Right cardiac atrium (tissue), 5 donors: Measurements from ENCODE around the gene WDR26. TPM values are rescaled to one million over a fixed set of nuclear protein-coding genes. Genes with fewer than 3 reads are reported as not detected.
A peak's percentile ranks its signal among the peaks of the same experiment; 100 is the strongest.
"Not testable (repeated sequence)": the region's sequence is repeated elsewhere in the genome, so short reads cannot be mapped to it uniquely, and the experiment has no call there.

ENCODE experiments used
- ATAC-seq, 2 donors: fragments of 200-7000 bp; cut with Tn5 transposase; one replicate each; pipeline versions ENCODE4 v1.8.0 to v1.9.1; 2020; ENCODE audit warnings: moderate library complexity in 2 of 2, mild to moderate bottlenecking in 1 of 2
- DNase-seq, 3 donors: peaks; one replicate each; pipeline ENCODE4 v3.0.0-alpha.2; 2020
- H3K27ac ChIP-seq: one replicate; pipeline ENCODE4 v1.5.1; 2013; ENCODE audit warnings: mild to moderate bottlenecking, low read length, control low read depth, moderate library complexity
- H3K27me3 ChIP-seq: one replicate; pipeline ENCODE4 v1.6.1; 2013; ENCODE audit not compliant: control insufficient read depth, insufficient read depth
- H3K4me1 ChIP-seq: one replicate; pipeline ENCODE4 v1.6.1; 2013; ENCODE audit warnings: low read length; ENCODE audit not compliant: control insufficient read depth, insufficient read depth
- H3K4me3 ChIP-seq: one replicate; pipeline ENCODE4 v1.5.1; 2013; ENCODE audit warnings: low read length, control low read depth
- H3K9me3 ChIP-seq: one replicate; pipeline ENCODE4 v1.6.1; 2013; ENCODE audit warnings: low read length; ENCODE audit not compliant: control insufficient read depth
- WGBS: extraction: QIAGEN DNeasy Blood & Tissue Kit; methylation state at CpG from one replicate; pipeline ENCODE4 v1.1.7; 2013; 5-methylcytosine and 5-hydroxymethylcytosine counted together
- intact Hi-C, 4 donors: fragments of 100-400 bp; cut with DNase I; formaldehyde crosslinking; loops; one replicate each; pipeline versions ENCODE4 v1.11.0 to v1.14.0; 2022 to 2023
- microRNA-seq, 2 donors: library from miRNA; unstranded; fragments of <30 nt; microRNA quantifications; one replicate each; pipeline ENCODE4 v1.2.0, GENCODE V29; 2020 to 2021
- polyA plus RNA-seq: library from polyadenylated mRNA; stranded (reverse); fragments of 200-250 nt; gene quantifications from one replicate; pipeline ENCODE4 v1.2.3, GENCODE V29; 2013
- total RNA-seq, 4 donors: library from RNA; stranded (reverse); fragmentation: NEBNext Ultra II Directional; extraction: Animal tissue kit (Norgen Biotek cat#: 25700); gene quantifications; one replicate each; pipeline ENCODE4 v1.2.1, GENCODE V29; 2021
- donor health status: healthy with polysubstance abuse.
- donor health status: DM: no; HTN: yes; CAD: no.
- donor health status: DM: no; HTN: no; CAD: no.
- donor health status: DM: no; HTN: yes; CAD: no; lungs with severe emphysema.
- donor health status: DM: yes; HTN: yes; CAD: no.

Gene WDR26
- total and polyA plus RNA-seq, 5 donors, result 29.7 to 67.0 (median 57.3) TPM

GRCh38 chr1:224343679-224344078 is 90.9 kb downstream of the WDR26 start:
- no peaks in the 10 kb centered on the region for H3K9me3 ChIP-seq
- no peaks in the 10 kb centered on the region for H3K4me1 ChIP-seq
- H3K27ac ChIP-seq, result no peak overlapping the region
- H3K4me3 ChIP-seq, result no peak overlapping the region
- ATAC-seq (no peak), DNase-seq (no peak)
- 41% methylated on average over 3 of the region's 3 CpGs for WGBS
- intact Hi-C loops, result no loop called here
- H3K27me3 ChIP-seq, result no peaks in the 10 kb centered on the region

DNA sequence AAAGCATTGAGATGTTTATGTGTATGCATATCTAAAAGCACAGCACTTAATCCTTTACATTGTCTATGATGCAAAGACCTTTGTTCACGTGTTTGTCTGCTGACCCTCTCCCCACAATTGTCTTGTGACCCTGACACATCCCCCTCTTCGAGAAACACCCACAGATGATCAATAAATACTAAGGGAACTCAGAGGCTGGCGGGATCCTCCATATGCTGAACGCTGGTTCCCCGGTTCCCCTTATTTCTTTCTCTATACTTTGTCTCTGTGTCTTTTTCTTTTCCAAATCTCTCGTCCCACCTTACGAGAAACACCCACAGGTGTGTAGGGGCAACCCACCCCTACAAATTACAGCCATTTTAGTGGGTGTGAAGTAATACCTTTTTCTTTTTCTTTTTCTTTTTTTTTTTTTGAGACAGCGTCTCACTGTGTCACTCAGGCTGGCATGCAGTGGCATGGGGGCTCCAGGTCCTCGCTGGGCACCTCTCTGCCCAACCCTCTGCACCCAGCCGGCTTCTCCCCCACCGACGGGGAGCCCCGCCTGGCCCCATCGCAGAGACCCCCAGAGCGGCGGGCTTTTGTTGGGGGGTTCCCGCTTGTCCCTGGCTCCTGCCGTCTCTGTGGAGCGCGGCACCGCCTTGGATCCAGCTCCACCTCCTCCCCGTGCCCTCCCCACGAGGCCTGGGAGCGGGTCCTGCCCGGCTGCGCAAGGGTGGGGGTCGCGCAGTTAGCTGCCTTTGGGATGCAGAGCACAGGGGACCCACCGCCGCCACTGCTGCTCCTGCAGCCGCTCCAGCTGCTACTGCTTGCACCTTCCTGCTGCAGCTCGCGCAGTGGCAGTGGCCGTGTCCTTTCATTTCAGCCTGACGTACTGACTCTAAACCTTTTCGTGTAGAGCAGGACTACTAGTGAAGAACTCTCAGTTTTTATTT is 93.9 kb downstream of the WDR26 start:
- peak overlapping the region; percentile 38 for H3K4me3 ChIP-seq
- H3K27me3 ChIP-seq, H3K9me3 ChIP-seq, intact Hi-C loops, H3K4me1 ChIP-seq, H3K27ac ChIP-seq: not testable (repeated sequence)
- ATAC-seq (peak; percentile 48 to 59), DNase-seq (peak in 2 of 3 donors; percentile 49 to 52)
- WGBS, result 3% methylated on average over 31 of the region's 36 CpGs

DNA sequence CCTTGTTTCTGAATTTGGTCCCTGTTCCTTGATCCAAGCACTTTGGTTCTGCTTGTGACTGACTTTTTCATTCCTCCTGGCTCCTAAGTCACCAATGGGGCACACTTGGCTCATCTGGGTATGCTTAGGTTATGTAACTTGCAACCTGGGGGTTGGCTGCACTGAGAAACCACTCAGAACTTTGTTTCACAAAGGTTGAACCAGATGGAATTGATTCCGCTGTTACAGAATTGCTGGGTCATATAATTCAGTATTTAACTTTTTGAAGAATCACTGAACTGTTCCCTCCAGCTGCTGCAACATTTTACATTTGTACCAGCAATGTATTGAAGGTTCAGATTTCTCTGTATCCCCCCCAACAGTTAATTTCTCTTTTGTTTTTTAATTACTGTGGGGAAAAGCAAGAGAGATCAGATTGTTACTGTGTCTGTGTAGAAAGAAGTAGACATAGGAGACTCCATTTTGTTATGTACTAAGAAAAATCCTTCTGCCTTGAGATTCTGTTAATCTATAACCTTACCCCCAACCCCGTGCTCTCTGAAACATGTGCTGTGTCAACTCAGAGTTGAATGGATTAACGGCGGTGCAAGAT is 95.1 kb downstream of the WDR26 start:
- H3K9me3 ChIP-seq, result no peaks in the 10 kb centered on the region
- no peak for ATAC-seq
- 65% methylated on average over 2 of the region's 4 CpGs for WGBS
- no peak for DNase-seq
- no peak overlapping the region for H3K4me3 ChIP-seq
- no peaks in the 10 kb centered on the region for H3K27me3 ChIP-seq
- H3K27ac ChIP-seq, result no peak overlapping the region
- intact Hi-C loops, result loop anchor here in 1 of 4 donors (10.0 kb wide), 1 partner anchor 225 kb away; the partner anchor contains the start of gene FBXO28
- no peaks in the 10 kb centered on the region for H3K4me1 ChIP-seq

- whole genome bisulfite sequencing, result 75% methylated on average over 4 of the region's 4 CpGs
- Histone ChIP-seq H3K27ac (no peak overlapping the region), H3K4me3 (no peak overlapping the region), H3K4me1 (no peaks in the 10 kb centered on the region), H3K27me3 (no peaks in the 10 kb centered on the region), H3K9me3 (no peaks in the 10 kb centered on the region)
- DNase-seq, result no peak
- intact Hi-C loops, result loop anchor here in 1 of 4 donors (10.0 kb wide), 1 partner anchor 223 kb away; the partner anchor contains the start of gene FBXO28
- no peak for ATAC-seq
Observed at GRCh38 chr1:224338150-224338838, 96.3 kb downstream of the WDR26 start.

Small RNA genes lying within 50 kb of the gene (microRNA-seq; reads per million reads assigned to microRNA genes)
- gene MIR4742, result 0.84 to 1.6 reads per million in 2 donors

Other genes with a start within 250 kb of the WDR26 start
- gene NVL, start 104.6 kb downstream of the WDR26 start, total RNA-seq, result 10 to 100 TPM in 3 of 4 donors, 1 to 10 TPM in 1; 9.8 to 14.4 (median 11.9) TPM
- 10.8 TPM for gene NVL, start 104.6 kb downstream of the WDR26 start, polyA plus RNA-seq
- gene CNIH4, start 77.9 kb downstream of the WDR26 start, total RNA-seq, result 10 to 100 TPM; 26.8 to 35.3 (median 32.2) TPM
- 45.6 TPM for gene CNIH4, start 77.9 kb downstream of the WDR26 start, polyA plus RNA-seq
- gene CNIH3, start 181.5 kb upstream of the WDR26 start, total RNA-seq, result 1 to 10 TPM; 1.2 to 2.3 (median 1.7) TPM
- 0.66 TPM for gene CNIH3, start 181.5 kb upstream of the WDR26 start, polyA plus RNA-seq